ENCODE data around the gene SH3RF3.
A peak's percentile ranks its signal among the peaks of the same experiment; 100 is the strongest.

DNA sequence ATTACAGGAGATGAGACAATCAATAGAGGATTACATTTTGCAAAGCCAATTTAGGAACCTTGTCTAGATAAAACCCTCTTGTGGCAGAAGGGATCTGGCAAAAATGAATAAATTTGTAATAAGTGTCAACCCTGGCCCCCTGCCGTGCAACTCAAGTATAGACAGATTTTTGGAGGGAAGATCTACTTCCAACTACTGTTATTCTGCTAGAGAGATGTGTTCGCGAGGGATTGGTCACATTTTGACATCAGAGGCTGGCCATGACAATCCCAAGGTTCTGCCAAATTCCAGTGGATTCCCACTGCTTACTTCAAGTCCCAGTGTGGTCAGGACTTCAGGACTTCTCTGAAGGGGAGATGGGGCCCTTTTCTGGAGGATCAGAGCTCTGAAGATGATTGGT is 192.6 kb downstream of the SH3RF3 start:
- TF ChIP-seq, protein P1, sequence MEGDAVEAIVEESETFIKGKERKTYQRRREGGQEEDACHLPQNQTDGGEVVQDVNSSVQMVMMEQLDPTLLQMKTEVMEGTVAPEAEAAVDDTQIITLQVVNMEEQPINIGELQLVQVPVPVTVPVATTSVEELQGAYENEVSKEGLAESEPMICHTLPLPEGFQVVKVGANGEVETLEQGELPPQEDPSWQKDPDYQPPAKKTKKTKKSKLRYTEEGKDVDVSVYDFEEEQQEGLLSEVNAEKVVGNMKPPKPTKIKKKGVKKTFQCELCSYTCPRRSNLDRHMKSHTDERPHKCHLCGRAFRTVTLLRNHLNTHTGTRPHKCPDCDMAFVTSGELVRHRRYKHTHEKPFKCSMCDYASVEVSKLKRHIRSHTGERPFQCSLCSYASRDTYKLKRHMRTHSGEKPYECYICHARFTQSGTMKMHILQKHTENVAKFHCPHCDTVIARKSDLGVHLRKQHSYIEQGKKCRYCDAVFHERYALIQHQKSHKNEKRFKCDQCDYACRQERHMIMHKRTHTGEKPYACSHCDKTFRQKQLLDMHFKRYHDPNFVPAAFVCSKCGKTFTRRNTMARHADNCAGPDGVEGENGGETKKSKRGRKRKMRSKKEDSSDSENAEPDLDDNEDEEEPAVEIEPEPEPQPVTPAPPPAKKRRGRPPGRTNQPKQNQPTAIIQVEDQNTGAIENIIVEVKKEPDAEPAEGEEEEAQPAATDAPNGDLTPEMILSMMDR (conservative IDR thresholded peaks at IDR 0.05 in 1 of 2, IDR thresholded peaks at IDR 0.05 in 1 of 2; ENCODE audit: low read depth in 1 of 2, low read length in 2 of 2) = peak; percentile 25 to 32
- no peak for TF ChIP-seq EZH2 (IDR thresholded peaks at IDR 0.05; ENCODE audit: low read length, missing control alignments)

All from fibroblast of lung (primary cell).